Activated T-cell treated with anti-CD3 and anti-CD28 coated beads for 1 hour (primary cell): Measurements from ENCODE around the gene PDGFRB.

Source experiments
- DNase-seq: peaks from one replicate; pipeline ENCODE4 v3.0.0-alpha.2; 2020; ENCODE audit warnings: low read depth

PDGFRB gene

DNA sequence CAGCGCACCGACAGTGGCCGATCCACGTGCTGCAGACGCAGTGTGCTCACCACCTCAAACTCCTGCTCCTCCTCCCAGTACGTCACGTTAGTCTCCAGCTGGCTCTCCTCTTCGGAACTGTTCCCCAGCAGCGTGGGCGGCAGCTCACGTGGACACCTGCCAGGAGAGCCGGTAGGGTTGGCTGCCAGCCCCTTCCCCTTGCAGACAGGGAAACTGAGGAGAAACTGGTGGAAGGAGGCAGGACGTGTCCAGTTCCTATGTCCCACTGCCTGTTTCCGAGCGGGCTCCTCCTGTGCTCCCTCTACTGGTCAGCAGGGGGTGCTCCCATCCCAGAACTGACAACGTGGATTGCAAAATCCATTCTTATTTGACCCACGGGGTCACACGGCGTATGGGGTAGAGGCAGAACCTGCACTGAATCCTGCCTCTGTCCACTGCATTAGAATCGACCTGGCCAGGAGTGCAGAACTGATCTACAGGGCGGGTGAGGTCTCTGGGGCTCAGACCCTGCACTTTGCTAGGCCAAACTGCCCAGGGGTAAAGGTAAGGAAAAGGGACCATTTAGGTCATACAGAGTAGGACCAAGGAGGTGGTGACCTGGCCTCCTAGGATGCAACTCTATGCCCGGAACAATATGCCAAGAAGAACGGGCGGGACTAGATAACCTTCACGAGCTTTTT lies 25.7 kb downstream of the PDGFRB start:
- DNase-seq, result peak; percentile 11

DNA sequence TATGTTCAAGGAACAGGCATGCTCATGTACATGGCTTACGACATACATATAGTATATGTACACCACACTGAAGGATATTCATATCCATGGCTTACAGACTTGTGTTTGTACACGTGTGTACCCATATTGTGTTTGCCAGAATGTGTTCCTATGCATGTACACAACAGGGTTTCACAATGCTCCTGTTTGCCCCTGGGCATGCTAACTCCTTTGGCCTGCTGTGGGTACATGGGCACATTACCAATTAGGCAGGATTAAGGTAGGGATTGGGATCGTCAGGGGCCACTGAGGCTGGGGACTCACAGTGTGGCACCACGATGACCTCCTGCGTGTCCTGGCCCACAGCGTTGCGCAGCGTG lies 26.2 kb downstream of the PDGFRB start:
- no peak for DNase-seq

DNA sequence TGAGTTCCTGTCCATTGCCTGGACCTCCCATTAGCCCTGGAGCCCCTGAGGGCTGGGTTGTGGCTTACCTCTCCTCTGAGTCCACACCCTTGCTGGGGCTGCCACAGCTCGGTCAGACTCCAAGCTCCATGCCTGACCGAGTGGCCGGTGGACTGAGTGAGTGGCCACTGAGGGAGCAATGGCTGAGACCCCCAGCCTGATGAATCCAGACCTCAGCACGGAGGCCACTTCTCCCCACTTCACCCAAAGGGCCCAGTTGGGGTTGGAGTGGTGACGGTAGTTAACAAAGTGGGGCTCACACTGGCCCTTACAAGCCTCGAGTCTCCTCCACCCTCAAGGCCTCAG lies 28.8 kb downstream of the PDGFRB start:
- DNase-seq, result no peak

DNA sequence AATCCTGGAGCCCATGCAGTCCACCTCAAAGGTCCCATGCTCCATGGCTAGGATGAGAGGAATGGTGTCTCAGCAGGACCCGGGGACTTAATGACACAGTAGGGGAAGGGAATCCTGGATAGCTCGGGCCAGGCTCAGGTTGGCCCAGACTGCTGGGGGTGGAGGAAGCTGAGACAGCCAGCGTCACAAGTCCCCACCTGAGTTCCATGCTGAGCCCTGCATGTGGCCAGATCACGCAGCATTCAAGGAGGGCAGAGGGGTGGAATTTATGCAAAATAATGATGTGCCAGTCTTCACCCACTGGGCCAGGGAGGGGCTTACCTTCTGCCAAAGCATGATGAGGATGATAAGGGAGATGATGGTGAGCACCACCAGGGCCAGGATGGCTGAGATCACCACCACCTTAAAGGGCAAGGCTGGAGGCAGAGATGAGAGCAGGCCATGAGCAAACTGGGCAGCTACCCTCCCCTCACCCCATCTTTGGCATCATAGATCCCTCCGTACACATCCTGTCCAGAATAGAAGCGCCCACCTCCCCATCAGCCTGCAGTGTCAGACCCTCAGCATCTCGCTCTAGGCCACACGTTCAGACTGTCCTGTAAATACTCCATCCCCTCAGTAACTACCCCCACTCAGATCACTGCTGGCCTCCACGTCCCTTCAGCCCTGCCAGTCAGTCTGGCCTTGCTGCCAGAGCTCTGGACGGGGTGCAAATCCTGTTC lies 29.3 kb downstream of the PDGFRB start:
- DNase-seq, result no peak

DNA sequence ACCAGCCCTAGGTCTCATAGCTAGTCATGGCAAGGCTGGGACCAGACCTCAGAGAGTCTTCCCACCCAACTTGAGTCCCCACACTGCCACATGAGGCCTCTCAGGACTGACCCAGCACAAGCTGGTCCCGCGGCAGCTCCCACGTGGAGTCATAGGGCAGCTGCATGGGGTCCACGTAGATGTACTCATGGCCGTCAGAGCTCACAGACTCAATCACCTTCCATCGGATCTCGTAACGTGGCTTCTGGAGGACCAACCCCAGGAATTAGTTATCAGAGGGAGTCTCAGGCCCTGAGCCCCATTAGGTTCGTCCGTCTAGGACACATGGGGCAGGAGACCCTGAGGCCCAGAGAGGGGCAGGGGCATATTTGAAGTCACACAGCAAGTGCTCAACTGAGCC lies 30.3 kb downstream of the PDGFRB start:
- DNase-seq, result no peak

DNA sequence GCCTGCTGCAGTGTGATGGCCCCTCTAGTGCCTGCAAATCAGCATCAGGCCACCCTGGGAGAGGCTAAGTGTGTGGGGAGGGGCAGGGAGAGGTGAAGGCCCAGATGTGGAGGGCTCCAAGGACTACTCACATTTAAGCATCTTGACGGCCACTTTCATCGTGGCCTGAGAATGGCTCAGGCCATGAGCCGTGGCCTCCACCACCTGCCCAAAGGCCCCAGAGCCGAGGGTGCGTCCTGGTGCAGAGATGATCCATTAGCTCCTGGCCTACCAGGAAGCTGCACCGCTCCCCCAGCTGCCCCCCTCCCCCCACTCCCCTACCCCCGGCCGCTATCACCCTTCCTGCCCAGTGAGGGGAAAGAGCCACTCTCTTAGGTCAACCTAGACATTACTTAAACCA lies 31.0 kb downstream of the PDGFRB start:
- no peak for DNase-seq

DNA sequence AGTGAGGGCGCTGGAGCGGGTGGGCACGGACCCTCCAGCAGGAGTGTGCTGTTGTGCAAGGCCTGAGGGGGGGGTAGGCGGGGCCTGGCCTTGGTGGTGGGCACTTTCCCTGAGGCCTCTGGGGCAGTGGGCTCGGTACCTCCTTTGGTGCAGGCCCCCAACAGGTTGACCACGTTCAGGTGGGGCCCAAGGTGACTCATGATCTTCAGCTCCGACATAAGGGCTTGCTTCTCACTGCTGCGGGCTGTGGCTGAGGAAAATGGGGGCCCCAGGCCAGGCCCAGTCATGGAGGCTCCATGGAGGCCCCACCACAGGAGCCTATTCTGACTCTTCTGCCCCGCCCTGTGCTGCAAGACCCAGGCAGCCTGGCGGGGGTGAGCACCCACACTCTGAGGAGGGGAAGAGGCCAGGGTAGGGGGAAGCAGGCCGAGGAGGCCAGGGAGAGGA lies 31.5 kb downstream of the PDGFRB start:
- no peak for DNase-seq

DNA sequence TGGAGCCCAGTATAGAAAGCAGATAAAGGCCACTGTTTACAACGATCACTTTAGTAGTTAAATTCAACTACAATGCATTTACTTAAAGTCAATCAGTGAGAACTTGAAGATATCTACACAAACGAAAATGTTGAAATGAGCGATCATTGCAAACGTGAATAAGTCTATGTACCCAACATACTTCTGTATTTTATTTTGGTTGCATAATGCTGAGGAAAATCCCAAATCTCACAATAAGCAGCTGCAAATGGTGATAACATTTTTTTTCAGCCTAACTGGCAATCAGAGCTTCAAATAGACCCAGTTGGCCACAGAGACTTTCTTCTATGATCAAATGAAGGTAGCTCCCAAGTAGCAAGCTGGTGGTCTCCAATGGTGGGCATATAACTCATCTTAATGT lies 32.1 kb downstream of the PDGFRB start:
- no peak for DNase-seq

DNA sequence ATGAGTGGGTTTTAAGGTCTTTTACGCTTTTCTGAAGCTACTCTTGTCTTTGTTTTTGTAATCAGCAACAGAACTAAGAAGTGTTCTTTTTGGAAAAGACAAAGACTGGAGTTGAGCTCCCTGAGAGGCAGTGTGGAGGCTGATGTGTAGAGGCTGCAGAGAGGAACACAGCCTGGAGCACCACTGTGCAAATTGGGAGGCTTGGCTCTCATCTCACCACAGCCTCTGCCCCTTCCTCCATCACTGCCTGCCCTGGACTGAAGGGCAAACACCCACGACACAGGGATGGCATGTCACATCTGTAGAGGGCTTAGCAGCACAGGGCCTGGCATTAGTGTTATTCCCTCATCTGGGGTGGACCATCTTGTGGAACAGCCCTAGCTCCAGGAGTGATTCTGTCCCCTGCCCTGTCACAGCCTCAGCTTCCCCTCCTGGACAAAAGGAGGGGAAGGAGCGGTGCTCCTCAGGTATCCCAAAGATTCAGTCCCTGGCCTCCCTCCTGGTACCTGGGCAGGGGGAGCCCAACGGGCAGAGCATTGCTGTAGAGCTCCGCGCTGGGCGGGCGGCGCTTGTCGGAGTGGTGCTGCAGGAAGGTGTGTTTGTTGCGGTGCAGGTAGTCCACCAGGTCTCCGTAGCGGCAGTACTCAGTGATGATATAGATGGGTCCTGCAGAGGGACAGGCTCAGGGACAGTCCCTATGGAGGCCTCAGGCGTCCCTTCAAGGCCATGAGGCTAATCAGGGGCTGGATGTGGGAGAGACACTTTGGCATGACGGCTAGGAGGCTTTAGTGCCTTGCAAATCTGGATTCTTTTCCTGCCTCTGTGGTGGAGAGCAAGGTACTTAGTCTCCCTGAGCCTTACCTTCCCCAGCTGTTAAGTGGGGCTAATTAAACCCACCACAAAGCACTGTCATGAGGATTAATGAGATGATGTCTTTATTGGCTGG lies 32.8 kb downstream of the PDGFRB start:
- DNase-seq, result no peak

DNA sequence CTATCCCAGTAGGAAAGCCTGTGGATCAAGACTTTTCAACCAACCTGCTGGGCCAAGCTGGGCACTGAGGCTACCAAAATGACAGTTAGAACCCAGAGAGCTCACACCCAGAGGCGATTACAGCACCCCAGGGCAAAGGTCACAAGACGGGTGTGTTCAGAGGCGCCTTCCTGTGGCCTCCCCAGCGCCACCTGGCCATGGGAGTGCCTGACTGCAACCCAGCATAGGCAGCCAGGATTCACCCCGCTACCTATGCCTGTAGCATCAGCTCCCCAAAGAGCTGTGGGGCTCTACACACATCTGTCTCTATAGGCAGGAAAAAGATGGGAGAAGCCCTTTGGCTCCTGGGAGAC lies 33.5 kb downstream of the PDGFRB start:
- DNase-seq, result no peak

DNA sequence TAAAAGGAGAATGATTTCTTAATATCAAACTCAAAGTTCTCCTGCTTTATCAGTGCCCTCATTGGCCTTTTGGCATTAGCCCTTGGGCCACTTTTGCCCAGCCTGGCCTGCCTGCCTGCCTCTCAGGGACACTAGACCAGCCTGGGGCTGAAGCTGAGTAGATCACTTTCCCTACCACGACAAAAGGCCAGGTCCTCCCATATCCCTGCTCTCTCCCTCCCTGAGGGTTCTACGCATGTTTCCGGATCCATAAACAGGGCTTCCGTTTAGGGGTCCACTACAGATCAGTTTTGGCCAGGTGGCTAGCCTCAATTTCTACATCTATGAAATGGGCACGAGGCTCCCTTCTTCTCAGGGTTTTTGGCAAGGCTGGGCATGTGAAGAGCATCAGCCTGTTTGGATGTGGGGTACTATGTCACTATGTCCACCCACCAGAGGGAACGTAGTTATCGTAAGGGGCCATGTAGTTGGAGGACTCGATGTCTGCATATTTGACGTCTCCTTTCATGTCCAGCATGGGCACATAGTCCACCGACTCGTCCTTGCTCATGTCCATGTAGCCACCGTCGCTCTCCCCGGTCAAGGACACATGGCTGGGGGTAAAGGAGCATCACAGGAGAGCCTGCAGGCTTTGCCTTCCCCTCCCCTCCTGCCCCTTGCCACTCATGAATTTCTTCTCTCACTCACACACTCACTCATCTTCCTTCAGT lies 34.0 kb downstream of the PDGFRB start:
- no peak for DNase-seq

DNA sequence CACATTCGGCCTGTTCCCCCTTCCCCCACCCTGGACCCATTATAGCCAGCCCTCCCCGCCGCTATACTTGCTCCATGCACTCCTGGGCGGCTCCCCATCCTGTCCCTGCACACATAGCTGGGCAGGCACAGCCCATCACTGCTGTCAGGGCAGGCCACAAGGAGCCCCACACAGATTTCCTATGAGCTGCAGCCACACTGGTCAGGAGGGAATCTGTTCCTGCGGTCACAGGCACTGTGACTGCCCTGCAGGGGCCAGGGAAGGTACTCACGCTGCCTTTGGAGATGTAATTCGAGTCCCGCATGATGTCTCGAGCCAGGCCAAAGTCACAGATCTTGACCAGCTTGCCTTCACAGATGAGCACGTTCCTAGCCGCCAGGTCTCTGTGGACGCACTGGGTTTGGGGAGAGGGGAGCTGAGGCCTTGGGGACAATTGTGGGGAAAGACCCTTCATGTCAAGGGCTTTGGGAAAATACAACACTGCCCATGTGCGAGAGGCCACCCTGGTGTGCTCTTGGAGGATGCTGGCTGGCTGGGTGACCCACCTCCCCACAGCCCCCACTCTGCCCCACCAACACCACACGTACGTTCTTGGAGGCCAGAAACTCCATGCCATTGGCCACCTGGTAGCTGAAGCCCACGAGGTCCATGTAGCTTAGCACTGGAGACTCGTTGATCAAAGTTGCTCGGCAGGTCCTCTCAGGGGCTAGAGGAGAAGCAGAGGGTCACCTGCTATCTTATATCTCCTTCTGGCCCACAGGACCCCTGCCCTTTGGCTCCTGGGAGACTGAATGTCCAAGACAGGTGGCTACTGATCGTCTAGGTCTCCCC lies 34.8 kb downstream of the PDGFRB start:
- no peak for DNase-seq

DNA sequence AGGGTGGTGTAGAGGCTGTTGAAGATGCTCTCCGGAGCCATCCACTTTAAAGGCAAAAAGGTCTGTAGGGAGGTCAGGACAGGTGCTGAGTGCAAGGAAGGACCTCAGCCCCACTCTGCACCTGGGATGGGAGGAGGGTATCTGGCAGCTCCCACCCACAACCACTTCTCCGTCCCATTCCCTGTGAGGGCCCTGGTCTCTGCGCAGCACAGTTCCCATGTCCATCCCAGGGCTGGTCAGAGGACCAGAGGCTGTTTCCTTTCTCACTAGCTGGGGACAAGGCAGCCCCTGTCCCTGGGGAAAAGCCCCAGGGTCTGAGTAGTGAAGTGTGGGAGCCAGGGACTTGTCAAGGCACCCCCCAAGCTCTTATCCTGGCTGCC lies 35.6 kb downstream of the PDGFRB start:
- DNase-seq, result no peak

DNA sequence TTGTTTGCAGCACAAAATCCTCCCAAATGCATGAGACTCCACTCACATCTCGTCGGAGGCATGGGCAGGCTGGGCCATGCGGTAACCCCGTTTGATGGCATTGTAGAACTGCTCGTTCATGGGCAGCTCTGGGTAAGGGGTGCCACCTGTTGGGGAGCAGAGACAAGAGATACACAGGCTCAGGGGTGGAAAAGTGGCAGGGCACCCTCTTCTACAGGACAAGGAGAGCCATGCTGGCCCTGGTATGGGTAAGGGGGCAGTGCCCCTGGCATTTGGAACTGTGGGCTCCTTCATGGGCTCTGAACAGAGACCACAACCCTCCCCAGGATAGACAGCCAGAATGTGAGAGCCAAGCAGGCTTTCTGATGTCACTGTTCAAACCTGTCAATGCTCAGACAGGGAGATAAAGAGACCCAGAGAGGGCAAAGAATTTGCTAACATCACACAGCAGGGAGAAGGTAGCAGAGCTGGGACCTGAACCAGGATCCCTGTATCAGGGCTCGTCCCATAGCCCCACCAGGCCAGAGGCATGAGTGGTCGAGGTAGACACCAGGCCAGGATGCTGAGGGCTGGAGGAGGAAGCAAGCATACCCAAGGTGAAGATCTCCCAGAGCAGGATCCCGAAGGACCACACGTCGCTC lies 36.1 kb downstream of the PDGFRB start:
- no peak for DNase-seq

DNA sequence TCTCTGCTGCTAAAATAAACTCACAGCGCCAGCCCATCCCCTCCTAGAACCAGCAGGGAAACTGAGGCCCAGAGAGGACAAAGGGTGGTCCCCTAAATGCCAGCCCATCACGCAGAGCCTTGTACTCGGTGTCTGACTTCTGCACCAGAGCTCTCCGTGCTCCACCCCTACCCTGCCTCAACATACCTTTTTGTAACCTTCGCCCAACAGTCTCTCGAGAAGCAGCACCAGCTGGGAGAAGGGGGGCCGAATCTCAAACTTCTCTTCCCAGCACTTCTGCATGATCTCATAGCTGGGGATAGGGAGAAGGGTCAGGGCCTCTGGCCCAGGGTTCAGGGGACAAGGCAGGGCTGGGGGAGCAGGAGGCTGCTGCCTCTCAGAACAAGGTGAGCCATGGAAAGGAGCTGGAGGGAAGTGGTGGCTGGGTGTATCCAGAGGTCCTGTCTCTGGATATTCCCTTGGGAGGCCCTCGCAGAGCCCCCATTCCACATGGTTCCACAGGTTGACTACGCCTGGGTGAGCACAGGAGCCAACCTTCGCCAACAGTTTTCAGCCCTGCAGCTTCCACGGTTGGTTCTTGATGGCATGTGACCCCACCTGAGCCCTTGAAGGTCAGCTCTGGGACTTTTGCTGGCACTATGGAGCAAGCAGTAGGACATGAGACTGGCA lies 37.0 kb downstream of the PDGFRB start:
- no peak for DNase-seq

DNA sequence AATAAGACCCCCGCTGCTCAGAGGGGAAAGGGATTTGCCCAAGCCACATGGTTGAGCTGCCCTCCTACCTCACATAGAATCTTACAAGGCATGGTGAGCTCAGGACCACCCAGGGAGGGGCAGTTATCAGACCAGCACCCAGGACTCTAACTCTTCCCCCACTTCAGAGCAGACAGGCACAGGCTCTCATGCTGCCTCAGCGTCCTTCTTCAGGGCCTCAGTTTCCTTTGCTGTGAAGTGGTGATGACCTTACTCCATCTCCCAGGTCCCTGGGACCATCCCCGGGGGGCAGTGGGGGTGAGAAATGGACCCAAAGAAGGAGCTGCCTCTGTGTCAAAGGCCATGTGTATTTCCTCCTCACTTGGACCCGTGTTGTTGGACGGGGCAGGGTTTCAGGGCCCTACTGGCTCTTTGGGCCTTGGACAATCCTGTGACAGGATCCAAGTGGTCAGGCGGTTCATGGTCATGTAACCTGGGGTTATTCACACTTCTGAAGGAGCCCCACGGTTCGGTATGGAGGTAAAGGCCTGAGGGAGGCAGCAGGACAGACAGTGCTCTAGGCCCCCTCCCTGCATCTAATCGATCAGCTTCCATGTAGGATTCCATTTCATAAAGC lies 37.6 kb downstream of the PDGFRB start:
- no peak for DNase-seq

DNA sequence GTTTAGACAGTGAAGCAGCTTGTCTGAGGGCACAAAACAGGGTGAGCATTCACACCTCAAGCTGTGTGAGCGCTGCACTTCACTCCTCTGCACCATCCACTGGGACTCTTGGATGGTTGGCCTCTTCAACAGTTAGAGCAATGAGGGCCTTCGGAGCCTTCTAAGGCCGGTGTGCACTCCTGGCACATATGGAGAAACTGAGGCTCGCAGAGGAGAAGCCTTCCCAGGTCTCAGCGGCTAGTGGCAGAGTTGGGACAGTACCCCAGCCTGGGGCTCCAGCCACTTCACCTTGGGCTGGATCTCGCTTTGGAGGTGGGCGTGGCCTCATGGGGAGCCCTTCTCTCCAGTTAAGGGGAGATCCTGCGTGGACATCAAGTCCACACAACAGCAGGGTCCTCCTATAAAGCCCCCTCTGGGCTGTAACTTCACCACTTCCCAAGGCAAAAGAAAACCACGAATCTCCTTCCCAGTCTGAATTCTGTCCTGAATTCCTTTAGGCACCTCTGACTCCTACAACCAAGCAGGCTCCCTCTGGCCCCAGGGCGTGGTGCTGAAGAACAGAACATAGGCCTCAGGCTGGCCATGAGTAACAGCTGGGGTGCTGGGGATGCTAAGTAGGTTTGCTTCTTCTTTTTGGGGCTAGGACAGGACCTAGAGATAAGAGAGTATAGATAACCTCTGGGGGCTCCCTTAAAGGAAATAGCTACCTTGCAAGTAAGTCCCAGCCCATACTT lies 38.8 kb downstream of the PDGFRB start:
- no peak for DNase-seq

DNA sequence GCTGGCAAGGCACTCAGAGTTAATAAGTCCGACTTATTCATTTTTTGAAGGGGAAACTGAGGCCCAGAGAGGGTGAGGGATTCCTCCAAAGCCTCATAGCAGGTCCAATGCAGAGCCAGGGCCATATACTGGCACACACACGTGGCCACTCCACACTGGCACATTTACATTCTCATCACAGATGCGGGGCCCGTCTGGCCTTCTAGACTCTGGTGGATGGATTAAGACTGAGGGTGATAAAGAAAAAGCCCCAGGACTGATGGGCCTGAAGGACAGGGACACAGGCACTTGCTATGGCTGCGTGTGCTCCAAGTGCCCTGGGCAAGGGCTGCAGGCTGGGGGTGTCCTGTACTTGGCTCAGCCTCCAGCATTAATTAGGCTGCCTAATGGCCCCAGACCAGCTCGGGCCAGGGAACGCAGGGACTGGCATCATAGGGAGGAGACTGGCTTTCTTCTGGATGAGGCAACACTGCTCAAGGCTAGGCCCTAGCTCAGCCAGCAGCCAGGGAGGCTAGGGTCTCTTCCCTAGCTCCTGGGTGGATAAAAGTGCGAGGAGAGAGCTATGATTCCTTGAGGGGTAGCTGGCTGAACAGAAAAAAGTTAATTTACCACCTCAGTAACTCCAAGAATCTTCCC lies 40.8 kb downstream of the PDGFRB start:
- no peak for DNase-seq

DNA sequence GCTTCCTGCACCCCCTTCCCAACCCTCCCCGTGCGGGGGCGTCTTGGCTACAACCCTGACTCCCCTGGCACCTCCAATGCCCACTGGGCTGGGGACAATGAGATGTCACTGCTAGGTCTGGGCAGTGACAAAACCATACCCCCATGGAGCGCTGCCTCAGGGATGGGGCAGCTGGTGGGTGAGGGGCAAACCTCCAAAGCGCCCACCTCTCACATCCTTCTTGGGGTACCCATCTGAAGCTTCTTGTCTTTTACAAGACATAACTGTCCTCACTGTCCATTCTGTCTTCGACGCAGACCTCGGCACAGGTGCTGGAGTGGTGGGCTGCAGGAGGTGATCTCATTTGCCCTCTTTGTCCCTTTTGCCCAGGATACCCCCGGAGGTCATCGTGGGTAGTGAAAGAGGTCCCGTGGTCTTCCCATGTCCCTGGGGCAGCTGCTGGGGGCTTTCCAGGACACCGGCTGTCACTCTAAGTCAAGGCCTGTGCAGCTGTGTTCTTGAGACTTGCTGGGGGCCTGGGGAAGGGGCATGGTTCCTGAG lies 41.5 kb downstream of the PDGFRB start:
- DNase-seq, result no peak
